Activated CD8-positive, alpha-beta memory T cell treated with anti-CD3 and anti-CD28 coated beads for 4 hours (primary cell): ENCODE results near the gene MED31.
A peak's percentile ranks its signal among the peaks of the same experiment; 100 is the strongest.
"Not testable (repeated sequence)": the region's sequence is repeated elsewhere in the genome, so short reads cannot be mapped to it uniquely, and the experiment has no call there.

Experiments
- DNase-seq, 2 donors: peaks; one replicate each; pipeline ENCODE4 v3.0.0-alpha.2; 2020; ENCODE audit warnings: low read depth in 2 of 2

MED31 gene

DNA sequence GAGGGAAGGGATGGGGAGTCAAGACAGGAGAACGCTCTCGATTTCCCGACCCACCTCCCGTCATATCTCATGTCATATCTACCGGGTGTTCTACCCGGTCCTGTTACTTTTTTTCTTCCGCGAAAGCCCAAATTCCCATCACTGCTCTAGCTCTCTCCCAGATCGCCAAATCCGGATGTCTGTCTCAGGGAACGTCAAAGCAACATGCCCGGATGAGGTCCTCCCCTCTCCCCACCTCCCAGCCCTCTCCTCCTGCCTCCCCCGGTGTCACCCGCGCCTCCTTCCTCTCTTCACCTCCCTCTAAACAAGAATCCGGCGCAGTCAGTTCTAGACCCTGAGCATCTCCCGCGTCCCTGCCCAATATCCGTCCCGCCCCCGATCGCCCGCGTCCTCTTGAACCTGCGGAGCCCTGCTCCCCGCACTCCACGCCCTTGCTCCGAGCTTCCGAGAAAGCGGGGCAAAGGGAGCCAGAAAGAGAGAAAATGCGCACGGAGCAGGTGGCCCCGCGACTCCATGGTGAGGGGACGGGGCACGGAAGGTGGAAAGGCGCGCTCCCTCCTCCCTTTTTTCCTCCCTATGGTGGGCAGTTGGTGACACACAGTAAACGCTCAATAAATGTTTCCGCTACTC is 4.4 kb upstream of the MED31 start:
- DNase-seq: not testable (repeated sequence)

- no peak for DNase-seq
These were observed 3.7 kb upstream of the MED31 start for GRCh38 chr17:6654841-6655731.

DNA sequence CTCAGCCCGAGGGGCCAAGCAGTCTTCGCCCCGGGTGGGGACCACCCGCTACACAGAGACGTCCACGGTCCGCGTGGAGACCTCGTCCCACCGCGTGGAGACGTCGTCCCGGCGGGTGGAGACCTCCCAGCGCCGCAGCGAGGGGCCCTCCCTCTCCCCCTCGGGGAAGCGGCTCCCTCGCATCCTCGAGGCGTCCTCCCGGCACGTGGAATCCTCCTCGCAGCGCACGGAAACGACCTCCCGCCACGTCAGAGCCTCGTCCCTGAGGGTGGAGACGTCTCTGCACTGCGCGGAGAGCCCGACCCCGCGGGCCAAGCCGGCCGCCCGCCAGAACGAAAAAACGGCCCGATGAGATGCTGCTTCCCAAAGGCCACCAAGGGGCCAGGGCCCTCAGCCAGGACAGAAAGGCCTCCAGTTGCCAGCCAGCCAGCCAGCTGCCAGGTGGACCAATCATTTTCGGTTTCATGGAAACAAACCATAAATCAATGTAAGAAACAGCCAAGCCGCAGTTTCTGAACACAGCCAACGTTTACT is 581 bp upstream of the MED31 start:
- no peak for DNase-seq

DNA sequence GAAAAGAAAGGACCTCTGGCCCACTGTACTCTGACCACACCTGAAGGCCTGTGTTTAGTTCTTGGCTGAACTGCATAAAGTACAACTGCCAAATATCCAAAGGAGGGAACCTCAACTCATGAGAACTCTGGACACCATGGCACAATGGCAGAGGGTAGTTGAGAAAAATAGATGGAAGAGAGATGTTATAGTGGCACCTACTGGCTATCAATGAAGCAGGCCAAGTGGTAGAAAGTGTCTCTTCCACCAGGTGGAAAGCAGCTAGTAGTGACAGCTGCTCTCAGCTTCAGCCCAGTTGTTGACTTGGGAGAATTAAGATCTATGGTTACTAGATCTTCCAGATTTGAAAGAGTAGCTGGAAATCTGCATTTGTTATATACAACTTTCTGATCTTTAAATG is 3.2 kb downstream of the MED31 start:
- DNase-seq: no peak

DNA sequence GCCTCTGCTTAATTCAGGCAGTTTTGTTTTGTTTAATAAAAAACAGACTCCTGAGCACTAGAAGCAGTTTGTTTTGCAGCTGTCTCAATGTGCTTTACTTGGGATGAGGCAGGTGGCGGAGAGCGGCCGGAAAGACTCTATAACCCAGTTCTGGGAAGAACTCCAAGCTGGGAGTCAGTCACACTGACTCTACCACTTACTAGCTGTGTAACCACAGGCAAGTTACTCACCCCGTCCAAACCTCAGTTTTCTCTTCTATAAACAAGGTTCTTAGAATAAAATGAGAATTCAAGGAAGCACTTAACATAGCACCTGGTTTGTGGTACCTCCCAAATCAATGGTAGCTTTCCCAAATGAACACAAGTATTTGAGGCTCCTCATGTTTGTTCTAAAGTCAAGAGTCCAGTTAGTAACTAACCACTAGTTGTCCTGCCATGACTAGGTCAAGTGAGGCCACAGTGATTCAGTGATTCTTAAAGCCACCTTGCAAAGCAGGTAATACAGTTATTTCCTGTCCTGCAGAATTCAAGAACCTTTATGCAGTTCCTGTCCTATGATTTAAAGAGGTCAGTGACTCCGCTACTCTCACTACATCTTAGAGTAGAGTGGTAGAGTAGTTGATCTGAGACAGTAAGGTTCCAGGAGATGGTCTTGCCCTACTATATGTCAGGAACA is 7.8 kb downstream of the MED31 start:
- no peak for DNase-seq

- DNase-seq: no peak
These were observed 8.8 kb downstream of the MED31 start for GRCh38 chr17:6642592-6642991.

DNA sequence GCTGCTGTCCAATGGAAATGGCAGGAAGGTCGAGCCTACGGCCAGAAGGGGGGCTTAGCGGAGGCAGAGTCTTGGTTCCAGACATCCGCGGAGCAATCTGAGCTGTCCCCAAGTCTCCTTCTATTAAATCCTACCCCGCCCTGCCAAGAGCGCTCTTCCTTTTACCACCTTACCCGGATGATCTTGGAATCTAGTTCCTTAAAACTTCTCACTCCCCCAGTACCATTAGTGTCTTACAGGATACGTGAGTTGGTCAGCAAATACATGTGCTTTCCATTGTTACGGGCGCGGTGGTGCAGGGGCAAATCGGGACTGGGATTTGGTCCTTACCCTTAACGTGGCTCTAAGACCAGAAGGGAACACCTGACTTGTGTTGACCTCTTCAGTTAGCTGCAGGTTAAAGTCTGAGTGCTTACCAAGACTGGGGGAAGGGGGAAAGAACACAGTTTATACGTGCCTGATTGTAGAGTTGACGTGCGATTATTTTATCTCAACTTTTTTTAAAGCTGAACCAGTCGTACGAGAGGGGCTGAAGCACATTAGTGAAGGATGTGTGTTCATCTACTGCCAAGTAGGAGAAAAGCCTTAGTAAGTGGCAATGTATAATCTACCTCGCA is 10.1 kb downstream of the MED31 start:
- no peak for DNase-seq

GRCh38 chr17:6640536-6641246 is 10.7 kb downstream of the MED31 start, which contains the start of the genes KIAA0753 and TXNDC17:
Gene KIAA0753 (minus strand): TSS chr17:6640711. CDS start chr17:6635103, 5,608 bp downstream.
Gene TXNDC17 (plus strand): TSS chr17:6641060. CDS start chr17:6641083, 23 bp downstream.
- peak; percentile 83 for DNase-seq

DNA sequence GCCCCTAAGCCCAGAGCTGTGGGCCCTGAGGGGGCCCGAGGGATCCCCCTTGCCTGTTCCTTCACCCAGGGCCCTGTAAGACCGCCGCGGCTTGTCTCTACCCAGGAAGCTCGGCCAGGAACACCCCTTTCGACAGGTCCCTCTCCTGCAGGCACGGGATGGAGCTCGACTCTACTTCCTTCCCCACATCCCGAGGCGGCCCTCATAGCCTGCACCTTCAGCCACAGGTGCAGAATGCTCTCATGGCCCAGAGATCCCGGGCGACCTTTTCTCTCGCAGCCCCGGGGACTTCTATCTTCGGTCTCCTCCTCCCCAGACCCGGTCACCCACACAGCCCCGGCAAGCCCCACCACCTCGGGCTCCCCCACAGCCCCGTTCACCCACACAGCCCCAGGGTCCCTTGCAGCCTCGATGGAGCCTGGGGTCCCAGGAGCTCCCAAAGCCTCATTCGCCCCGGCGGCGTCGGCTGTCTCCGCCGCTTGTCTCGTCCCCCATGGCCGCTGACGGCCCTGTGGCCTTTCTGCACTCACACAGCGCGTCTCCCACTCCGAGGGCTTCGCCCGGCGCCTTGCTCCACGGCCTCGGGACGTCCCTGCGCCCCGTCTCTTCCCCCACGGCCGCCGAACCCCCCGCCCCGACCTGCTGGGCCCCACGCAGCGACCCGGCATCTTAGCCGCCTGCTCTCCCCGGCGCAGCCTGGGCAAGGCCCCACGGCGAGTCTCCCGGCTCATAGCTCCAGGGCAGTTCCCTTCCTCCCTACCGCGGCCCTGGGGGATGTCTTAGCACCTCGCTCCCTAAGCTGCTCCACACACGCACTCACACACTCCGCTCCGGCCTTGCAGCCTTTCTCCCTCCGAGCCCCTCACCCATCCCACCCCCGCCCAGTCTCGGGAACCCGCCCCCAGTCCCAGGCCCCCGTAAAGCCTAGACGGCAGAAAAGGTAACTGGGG is 11.5 kb downstream of the MED31 start:
- DNase-seq: no peak

DNA sequence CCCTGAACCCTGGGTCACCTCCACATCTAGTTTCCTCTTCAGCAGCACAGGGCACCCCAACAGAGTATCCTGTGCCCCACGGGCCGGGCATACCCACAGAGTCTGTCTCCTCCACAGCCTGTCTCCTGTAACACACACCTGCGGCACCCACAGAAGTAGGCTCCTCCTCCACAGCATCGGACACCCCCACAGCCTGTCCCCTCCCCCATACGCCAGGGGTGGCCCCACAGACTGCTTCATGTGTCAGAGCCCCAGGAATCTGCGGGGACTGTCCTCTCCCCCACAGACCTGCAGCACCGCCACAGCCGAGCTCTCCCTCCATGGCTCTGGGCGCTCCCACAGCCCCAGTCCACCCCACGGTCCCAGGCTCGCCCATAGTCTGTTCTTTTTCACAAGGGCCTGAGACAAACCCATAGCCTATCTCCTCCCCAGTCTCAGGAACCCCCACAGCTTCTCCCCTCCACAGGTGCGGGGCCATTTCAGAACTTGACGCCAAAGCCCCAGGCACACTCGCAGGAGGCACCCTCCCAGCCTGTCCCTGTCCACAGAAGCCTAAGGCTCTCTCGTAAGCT is 12.3 kb downstream of the MED31 start:
- no peak for DNase-seq

- DNase-seq: no peak
These were observed 13.1 kb downstream of the MED31 start for GRCh38 chr17:6638046-6638908.

- no peak for DNase-seq
These were observed 14.0 kb downstream of the MED31 start for GRCh38 chr17:6637458-6637840.

- DNase-seq: no peak
These were observed 14.6 kb downstream of the MED31 start for GRCh38 chr17:6636616-6637457.

DNA sequence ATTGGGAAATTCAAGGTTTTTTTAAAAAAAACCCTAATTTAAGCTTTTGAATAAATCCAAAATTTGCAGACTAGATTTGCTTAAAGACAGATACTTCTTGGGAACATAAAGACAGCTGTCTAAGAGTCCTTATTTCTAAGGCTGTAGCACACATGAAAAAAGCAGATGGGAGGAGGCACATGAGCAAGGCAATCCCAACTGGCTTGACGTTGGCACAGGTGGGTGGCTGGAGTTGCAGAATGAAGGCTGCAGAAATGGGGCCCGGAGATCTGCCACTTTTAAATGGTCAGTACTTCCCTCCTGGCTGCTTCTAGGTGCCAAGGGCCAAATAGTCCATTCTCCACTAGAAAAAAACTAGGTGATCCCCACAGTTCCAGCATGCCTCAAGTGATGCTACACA is 15.3 kb downstream of the MED31 start:
- DNase-seq: no peak

DNA sequence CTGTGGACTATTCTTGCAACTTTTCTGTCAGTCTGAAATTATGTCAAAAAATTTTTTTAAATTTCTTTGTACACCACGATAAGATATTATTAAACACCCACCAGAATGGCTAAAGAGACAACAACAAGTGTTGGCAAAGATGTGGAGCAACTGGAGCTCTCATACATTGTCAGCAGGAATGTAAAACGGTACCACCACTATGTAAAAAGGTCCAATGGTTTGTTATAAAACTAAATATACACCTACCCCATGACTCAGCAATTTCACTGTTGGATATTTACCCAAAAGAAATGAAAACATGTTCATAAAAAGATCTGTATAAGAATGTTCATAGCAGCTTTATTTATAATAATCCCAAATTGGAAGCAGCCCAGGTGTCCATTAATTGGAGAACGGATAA is 18.1 kb downstream of the MED31 start:
- no peak for DNase-seq

DNA sequence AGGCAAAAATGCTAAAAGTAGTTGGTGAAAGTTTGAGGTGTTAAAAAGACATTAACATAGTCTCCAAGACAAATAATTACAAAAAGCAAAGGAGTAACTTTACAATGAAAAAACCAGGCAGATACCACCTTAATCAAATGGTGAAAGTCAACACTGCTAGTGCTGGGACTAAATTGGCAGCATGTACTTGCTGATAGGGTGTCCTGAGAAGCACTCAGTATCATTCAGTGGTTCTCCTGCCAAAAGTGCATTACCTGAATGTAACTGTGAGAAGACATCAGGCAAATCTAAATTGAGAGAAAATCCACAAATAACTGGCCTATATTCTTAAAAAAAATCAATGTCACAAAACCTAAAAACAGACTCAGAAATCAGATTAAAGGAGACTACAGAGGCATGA is 18.9 kb downstream of the MED31 start:
- no peak for DNase-seq

DNA sequence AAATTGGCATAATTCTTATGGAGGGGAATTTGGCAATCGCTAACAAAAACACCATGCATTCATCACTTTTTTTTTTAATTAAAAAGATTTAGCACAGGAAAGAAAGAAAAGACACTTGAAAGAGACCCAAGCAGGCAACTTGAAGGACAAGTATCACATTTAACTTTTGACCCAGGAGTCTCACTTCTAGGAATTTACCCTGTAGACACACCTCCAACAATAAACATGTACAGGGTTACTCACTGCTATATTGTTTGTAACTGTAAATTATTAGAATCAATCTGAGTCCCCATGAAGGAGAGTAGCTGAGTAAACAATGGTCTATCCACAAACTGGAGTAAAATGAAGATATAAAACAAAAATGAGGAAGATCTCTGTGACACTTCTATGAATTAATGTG is 21.0 kb downstream of the MED31 start:
- no peak for DNase-seq

GRCh38 chr17:6627019-6627418 is 24.4 kb downstream of the MED31 start:
- DNase-seq: no peak
